GM15510 (cell line): Measurements from ENCODE around the gene FER.

ENCODE experiments used
- POLR2A ChIP-seq: IDR thresholded peaks from 3 replicates; pipeline ENCODE4 v1.6.1; 2011; ENCODE audit warnings: borderline replicate concordance; ENCODE audit not compliant: insufficient read length; ENCODE audit errors: extremely low read depth

FER gene

DNA sequence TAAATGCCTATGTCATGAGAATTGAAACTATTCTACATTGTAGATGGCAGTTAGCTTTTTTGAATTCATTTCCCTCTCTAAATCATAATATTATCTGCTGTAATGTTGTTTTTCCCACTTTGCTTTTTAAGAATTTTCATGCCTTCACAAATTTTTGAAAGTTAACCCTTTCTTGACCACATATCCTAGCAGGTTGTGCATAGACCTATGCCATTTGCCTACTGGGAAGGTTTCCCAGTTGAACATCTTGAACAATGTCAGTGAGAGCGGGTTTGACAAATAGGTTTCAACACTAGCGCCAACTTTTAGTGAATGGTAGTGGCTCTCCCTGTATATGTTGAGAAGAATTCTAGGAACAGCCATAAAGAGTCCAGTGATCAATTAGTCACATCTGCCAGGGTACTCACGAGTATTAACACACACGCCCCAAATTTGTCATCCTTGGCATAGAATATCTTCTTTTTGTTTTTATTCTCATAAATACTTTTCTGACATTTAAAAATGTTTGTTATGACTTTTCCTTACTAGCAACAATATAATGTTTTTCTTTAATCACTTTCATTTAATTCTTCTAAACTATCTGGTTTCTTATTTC, 354.5 kb downstream of the FER start:
- no peak for TF ChIP-seq POLR2A

DNA sequence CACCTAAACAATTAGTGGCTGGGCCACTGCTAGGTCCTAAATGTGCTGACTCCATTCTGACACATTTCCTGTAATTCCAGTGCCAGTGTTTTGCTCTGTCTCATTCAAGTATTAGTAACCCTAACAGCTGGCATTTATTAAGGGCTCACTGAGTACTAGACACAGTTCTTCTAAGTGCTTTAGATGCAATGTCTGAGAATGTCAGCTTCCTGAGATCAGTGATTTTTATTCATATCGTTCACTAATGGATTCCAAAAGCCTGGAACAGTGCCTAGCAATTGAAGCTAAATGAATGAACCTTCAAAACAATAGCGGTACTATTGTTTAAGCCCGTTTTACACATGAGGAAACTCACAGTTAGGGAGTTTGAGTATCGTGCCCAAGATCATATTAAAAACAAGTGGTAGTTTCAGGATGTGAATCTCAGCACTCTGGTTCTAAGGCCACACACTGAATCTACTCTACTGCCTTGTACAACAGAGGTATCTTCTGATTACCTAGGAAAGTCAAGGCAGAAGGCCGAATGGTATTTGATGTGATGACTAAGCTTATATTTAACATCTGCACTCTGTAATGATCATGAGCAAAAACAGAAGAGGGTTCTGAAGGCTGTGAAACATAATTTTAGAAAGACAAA, 358.1 kb downstream of the FER start:
- no peak for TF ChIP-seq POLR2A

DNA sequence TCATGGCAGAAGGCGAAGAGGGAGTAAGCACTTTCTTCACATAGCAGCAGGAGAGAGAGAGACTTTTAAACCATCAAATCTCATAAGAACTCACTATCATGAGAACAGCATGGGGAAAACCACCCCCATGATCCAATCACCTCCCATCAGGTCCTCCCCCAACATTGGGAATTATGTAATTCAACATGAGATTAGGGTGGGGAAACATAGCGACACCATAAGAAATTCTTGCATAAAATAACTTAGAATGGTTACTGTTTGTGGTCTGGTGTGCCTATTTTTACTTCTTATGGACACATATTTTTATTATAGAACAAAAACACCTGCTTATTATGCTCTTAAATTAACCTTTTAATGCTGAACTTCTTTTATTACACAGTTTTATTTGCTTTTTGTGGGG, 364.0 kb downstream of the FER start:
- no peak for TF ChIP-seq POLR2A

DNA sequence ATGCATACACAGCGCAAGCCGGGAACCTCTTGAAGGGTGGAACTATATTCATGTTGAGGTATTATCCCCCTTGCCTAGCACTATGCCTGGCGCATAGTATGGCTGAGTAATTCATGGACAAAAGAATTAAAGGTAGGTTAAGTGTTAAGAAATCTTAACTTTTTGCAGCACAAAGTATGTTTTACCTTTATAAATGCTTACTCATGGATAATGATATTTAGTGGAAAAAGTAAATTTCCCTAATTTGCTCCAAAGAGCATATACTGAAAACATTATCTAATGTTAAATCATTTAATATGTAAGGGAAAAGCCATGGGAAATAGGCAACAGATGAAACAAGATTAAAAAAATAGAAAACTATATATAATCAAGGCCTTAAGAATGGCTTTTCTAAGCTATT, 365.9 kb downstream of the FER start:
- no peak for TF ChIP-seq POLR2A

DNA sequence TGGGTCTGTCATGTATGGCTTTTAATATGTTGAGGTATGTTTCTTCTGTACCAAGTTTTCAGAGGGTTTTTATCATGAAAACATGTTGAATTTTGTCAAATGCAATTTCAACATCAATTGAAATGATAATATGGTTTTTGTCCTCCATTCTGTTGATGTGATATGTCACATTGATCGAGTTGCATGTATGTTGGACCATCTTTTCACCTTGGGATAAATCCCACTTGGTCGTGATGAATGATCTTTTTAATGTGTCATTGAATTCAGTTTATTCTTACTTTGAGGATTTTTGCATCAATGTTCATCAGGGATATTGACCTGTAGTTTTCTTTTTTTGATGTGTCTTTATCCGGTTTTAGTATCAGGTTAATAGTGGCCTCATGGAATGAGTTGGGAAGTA, 373.5 kb downstream of the FER start:
- no peak for TF ChIP-seq POLR2A

DNA sequence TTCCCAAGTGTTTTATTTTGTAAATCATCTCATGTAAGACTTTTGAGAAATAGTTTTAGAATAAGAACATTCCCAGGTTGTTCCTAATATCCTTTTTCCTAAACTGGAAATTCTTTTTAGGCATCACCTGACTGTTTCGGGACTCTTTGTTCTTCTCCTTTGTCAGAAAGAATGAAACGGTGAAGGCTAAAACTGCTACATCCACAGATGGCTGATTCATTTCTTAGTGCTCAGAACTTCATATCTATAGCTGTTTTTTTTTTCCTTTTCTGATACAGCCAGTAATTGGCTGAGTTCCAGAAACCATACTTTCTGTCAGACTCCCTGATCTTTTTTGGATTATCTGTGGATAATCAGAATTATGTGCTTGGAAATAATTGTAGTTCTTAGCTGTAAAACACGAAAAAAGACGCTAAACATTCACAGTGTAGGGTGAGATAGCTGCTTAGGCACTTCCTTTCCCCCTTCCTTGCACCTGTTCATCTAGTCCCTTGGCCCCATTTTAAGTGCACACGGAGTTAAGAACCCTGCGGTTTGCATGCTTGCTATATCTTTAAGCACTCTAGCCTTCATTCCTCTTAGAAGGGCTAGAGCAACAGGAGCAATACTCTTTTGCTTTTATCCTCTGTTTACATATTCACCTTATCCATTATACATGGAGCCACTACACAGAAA, 378.2 kb downstream of the FER start:
- no peak for TF ChIP-seq POLR2A

DNA sequence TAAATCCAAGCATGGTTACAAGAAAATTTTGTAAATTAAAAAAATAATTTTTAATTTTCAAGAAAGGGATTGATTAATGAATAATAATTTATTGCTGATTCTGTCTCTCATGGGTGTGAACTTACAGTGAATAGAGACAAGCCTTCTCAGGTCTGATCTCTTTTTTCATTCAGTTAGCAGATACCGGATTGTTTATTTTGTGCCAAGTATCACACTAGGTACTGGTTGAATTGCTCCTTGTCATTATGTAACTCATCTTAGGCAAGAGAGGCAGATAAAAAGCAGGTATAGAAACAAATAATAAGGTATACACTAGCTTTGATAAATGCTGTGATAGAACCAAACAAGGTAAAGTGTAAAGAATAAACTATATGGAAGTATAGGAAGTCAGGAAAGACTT, 378.8 kb downstream of the FER start:
- TF ChIP-seq POLR2A: no peak

DNA sequence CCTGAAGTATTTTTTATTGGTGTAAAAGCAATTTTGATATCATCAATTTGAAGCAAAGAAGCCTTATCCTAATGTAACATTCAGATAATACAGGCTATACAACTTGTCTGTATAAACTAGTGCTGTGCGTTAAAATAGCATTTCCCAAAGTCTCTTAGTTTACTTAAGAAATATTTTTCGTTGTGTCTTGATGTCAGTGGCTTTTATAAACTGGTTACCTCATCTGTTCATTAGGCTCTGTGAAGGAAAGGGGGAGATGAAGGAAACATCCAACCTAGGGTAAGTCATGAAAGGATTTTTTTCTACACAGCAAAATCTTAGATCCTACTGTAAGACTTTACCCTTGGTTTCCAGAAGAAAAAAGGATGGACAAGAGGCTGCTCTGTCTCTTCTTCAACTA, 389.2 kb downstream of the FER start:
- no peak for TF ChIP-seq POLR2A

DNA sequence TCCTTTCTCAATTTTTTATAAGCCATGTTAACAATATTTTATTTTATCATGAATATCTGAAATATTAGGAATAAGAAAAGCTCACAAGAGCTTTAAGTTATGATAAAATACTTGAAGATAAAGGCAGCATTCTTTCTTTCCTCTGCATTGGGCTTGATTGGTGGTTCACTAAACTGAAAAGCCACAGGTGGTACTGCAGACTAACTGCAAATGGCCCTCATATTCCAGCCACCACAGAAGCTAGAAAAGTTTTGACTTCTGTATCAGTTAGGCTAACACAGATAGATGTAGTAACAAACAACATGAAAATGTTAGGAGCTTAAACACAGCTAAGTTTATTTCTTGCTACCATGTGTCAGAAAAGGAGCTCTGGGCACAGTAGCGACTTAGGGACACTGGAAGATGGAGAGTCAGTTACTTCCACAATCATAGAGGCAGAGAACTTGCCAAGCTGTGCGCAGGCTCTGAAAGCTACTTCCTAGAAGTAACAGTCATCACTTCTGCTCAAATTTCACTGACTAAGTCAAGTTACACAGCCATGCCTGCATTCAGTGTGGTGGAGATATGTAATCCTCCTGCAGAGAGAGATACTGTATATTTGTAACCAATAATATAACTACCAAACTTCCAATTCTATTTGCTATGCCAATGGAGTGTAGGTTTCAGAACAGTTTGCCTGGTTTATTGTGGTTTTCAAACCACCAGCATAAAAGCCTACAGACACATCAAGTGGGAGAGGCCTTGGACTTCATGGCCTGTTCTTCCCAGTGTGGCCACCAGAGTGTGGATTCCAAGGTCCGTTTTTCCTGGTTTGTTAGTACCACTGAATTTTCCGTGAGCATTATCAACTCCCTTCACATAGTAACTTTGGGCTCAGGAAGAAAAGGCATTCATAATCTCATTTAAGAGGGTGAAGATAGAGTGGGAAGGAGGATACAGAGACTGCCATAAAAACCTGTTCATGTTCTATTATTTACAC, 393.8 kb downstream of the FER start:
- TF ChIP-seq POLR2A: no peak

DNA sequence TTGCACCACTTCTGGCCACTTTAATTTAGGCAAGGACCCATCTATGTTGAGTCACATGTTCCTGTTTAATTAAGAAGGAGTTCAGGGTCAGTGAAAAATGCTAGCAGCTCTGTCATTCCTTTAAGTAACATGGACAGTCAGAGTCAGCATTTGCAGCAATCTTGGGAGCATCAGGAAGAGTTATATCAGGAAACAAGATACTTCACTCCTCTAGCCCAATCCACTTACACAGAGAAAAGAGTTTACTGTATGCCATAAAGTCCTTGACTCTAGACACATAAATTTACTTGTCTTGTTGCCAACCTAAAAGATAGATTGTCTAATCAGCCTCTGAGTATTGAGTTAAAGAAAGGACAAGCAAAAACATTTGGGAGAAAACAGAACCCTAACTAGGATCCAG, 395.3 kb downstream of the FER start:
- no peak for TF ChIP-seq POLR2A

DNA sequence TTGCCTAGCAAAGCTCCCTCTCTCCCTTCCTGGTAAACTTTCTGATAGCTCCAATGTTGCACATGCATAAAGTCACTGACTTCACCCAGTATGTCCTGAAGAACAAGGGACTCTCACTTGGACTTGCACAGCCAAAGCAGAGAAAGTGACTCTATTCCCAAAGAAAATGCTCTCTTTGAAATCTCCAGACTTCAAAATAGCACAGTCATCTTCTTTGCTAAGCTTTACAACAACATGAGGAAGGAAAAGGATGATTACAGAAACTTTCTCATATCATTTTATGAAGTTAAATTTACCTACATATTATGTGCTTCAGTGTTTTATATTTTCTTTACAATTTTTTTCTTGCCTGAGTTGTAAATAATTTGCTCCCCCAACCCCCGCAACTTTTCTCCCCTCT, 397.4 kb downstream of the FER start:
- TF ChIP-seq POLR2A: no peak

DNA sequence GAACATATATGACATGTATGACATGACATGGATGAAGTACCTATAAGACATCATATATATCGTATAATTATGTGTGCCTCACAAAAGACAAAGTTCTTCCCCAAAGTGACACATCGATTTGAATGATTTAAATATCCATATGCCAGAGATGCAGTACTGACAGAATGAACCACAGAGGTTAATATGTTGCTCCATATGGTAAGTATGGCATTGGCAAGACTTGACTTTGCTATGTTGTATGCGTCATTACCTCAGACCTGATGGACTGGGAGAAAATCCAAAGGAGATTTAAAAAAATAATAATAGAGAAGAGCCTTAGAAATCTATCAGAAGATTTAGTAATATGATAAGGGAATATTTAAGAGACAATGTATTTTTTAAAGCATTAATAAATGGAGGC, 398.9 kb downstream of the FER start:
- TF ChIP-seq POLR2A: no peak

DNA sequence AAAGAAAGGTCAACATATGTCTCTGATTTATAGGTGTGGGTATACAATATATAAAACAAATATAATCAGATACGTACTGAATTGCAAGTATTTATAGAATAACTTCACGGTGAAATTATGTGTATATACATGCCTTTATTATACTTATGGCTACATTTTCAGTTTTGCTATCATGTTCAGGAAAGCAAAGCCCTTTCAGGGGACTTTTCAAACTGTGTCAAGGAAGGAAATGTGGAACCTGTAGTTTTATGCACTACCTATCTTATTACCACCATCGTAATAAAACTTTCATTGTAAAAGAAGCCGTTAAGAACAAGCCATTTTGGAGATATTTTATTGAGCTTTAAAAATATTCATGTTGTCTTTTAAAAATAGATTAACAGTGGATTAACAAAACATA, 404.9 kb downstream of the FER start:
- no peak for TF ChIP-seq POLR2A

DNA sequence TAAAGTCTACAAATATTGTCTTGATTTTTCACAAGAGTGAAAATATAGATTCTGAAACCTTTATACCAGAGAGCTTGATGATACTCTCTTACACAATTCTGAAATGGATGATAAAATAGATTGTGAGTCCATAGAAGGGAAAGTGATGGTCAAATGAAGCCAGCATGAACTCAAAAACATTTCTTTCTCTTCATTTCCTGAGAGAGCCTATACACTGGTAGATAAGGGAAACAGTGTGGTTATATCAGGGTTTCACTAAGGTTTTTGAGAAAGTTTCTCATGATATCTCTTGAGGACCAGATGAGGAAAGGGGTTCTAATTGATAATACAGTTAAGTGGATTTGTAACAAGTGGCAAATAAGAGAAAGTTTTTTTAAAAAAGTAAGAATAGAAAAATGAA, 407.9 kb downstream of the FER start:
- no peak for TF ChIP-seq POLR2A

DNA sequence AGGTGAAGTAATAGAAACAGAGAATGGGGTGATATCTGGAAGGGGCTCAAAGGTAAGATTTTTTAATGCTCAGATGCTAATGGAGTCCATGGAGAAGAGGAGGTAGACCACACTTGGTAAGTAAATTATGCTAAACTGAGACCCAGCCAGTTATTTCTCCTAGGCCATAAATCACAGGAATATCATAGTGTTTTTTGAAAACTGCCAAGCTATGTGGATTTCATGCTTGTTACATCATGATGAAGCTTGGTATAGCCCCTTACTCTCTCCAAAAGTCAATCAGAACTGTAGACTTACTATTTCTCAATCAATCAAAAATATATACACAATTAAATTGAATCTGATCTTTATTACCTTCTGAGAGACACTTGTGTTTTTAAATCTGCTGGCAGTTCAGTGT, 409.2 kb downstream of the FER start:
- no peak for TF ChIP-seq POLR2A

DNA sequence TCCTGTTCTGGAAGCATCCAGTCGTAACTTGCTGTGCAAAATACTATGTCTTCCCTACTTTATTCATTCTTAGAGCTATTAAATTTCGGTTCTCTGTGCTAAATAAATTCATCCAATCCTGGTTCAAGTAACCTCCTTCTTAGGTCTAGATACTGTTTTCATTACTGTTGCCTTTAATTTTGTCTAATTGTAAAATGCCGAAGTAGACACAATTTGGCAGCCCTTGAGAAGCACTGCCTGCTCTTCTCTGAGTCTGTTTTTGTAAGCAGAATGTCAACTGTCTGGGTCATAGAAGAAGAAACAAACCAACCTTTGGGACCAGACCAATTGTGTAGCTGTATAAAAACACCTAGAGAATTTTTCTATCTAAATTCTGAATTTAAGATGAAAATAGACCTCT, 412.8 kb downstream of the FER start:
- no peak for TF ChIP-seq POLR2A
